PC-3 (cell line): ENCODE results near the gene LRRC8C. TPM values are rescaled to one million over a fixed set of nuclear protein-coding genes. Genes with fewer than 3 reads are reported as not detected.

ENCODE experiments used
- ATAC-seq: fragments of 200-7000 bp; cut with Tn5 transposase; 2 replicates; pipeline ENCODE4 v1.9.1; 2020; ENCODE audit warnings: mild to moderate bottlenecking, moderate library complexity
- BruUV-seq: library from RNA; stranded (reverse); fragments of 400-500 nt; replicated peaks from 2 replicates; lab custom pipeline; 2021; lab: Mats Ljungman, UMichigan
- CTCF ChIA-PET: fragments of 300-600 bp; sonication (Branson Sonifier 250); formaldehyde crosslinking; loops from one replicate; lab custom pipeline; 2022; ENCODE audit warnings: antibody characterized with exemption; lab: Charles Lee
- POLR2A ChIA-PET: fragments of 300-600 bp; sonication (Branson Sonifier 250); formaldehyde crosslinking; loops from one replicate; lab custom pipeline; 2022; ENCODE audit warnings: antibody characterized with exemption; ENCODE audit not compliant: unreplicated experiment; lab: Charles Lee
- DNase-seq: peaks from one replicate; pipeline ENCODE4 v3.0.0-alpha.2; 2015
- H2AFZ ChIP-seq: fragments of 300-600 bp; sonication (generic); 2 replicates; pipeline ENCODE4 v1.6.0; 2016; ENCODE audit warnings: antibody characterized with exemption, low read length
- H3F3A ChIP-seq: fragments of 300-600 bp; sonication (generic); one replicate; pipeline ENCODE4 v1.6.0; 2017; ENCODE audit warnings: antibody characterized with exemption, low read length, control low read depth, mild to moderate bottlenecking; ENCODE audit not compliant: unreplicated experiment
- H3K27ac ChIP-seq: fragments of 300-600 bp; sonication (generic); 2 replicates; pipeline ENCODE4 v1.5.1; 2016; ENCODE audit warnings: mild to moderate bottlenecking, low read length
- H3K27me3 ChIP-seq: fragments of 300-600 bp; sonication (generic); 2 replicates; pipeline ENCODE4 v1.6.1; 2016; ENCODE audit warnings: low read length, mixed read lengths
- H3K36me3 ChIP-seq: fragments of 300-600 bp; sonication (generic); 2 replicates; pipeline ENCODE4 v1.6.1; 2016; ENCODE audit warnings: low read depth, mixed run types, low read length, mixed read lengths
- H3K4me1 ChIP-seq: fragments of 300-600 bp; sonication (generic); 2 replicates; pipeline ENCODE4 v1.5.1; 2016; ENCODE audit warnings: low read length; ENCODE audit not compliant: insufficient read depth
- H3K4me2 ChIP-seq: fragments of 300-600 bp; sonication (generic); 2 replicates; pipeline ENCODE4 v1.6.0; 2016; ENCODE audit warnings: low read length
- H3K4me3 ChIP-seq: fragments of 300-600 bp; sonication (generic); 2 replicates; pipeline ENCODE4 v1.5.1; 2016; ENCODE audit warnings: mild to moderate bottlenecking, low read length, mixed read lengths
- H3K79me2 ChIP-seq: fragments of 300-600 bp; sonication (generic); 2 replicates; pipeline ENCODE4 v1.6.1; 2017; ENCODE audit warnings: low read length, mixed read lengths
- H3K9ac ChIP-seq: fragments of 300-600 bp; sonication (generic); 2 replicates; pipeline ENCODE4 v1.6.0; 2016; ENCODE audit warnings: mild to moderate bottlenecking, low read length
- H3K9me2 ChIP-seq: fragments of 300-600 bp; sonication (generic); replicated peaks from 2 replicates; pipeline ENCODE4 v1.6.1; 2016; ENCODE audit warnings: mixed run types, low read length, mixed read lengths
- H3K9me3 ChIP-seq: fragments of 300-600 bp; sonication (generic); 2 replicates; pipeline ENCODE4 v1.6.1; 2016; ENCODE audit warnings: low read length, mixed read lengths
- H4K20me1 ChIP-seq: fragments of 300-600 bp; sonication (generic); 2 replicates; pipeline ENCODE4 v1.6.1; 2016; ENCODE audit warnings: low read length, mixed read lengths
- CTCF ChIP-seq: fragments of 300-600 bp; sonication (generic); conservative IDR thresholded peaks from 2 replicates; pipeline ENCODE4 v1.5.1; 2017; ENCODE audit warnings: antibody characterized with exemption, low read depth, mild to moderate bottlenecking, low read length
- EZH2 ChIP-seq: fragments of 300-600 bp; sonication (generic); IDR thresholded peaks from one replicate; pipeline ENCODE4 v1.6.1; 2017; ENCODE audit warnings: antibody characterized with exemption, mild to moderate bottlenecking, low read length; ENCODE audit not compliant: unreplicated experiment
- EZH2phosphoT487 ChIP-seq: fragments of 300-600 bp; sonication (generic); IDR thresholded peaks from 2 replicates; pipeline ENCODE4 v1.6.1; 2018; ENCODE audit warnings: mild to moderate bottlenecking, antibody characterized with exemption, low read length, borderline replicate concordance
- intact Hi-C: fragments of 100-400 bp; cut with micrococcal nuclease; formaldehyde crosslinking; loops from 2 replicates; pipeline ENCODE4 v1.9.0; 2023
- total RNA-seq: library from RNA; depleted of rRNA; stranded (reverse); fragments of >200 nt; gene quantifications from 2 replicates; pipeline ENCODE4 v1.2.3, GENCODE V29; 2014

Gene LRRC8C
- total RNA-seq, 1 experiment from 2014 or later: 4.3 TPM

- H3K79me2 ChIP-seq: no peaks in the 10 kb centered on the region
- H3K36me3 ChIP-seq: no peaks in the 10 kb centered on the region
- no peak overlapping the region for H2AFZ ChIP-seq
- no peaks in the 10 kb centered on the region for H4K20me1 ChIP-seq
- no peaks in the 10 kb centered on the region for H3F3A ChIP-seq
- DNase-seq (no peak), ATAC-seq (no peak)
- H3K4me3 ChIP-seq: no peak overlapping the region
- BruUV-seq: no TSS peak
- H3K4me1 ChIP-seq: no peaks in the 10 kb centered on the region
- intact Hi-C loops: no loop called here
- ChIA-PET CTCF (no interaction called here), POLR2A (no interaction called here)
- H3K9me2 ChIP-seq: no peaks in the 10 kb centered on the region
- no peaks in the 10 kb centered on the region for H3K9me3 ChIP-seq
- H3K4me2 ChIP-seq: no peak overlapping the region
- no peaks in the 10 kb centered on the region for H3K27me3 ChIP-seq
- H3K9ac ChIP-seq: no peak overlapping the region
- TF ChIP-seq EZH2phosphoT487 (no peak), EZH2 (no peak), CTCF (no peak)
- no peak overlapping the region for H3K27ac ChIP-seq
Measured at GRCh38 chr1:89613928-89614327, 19.0 kb upstream of the LRRC8C start.

GRCh38 chr1:89615676-89616598 lies 17.0 kb upstream of the LRRC8C start:
- peak; percentile 68; the same call in 1 of the 2 replicates for ATAC-seq
- intact Hi-C loops: no loop called here
- H4K20me1 ChIP-seq: no peaks in the 10 kb centered on the region
- H3F3A ChIP-seq: no peaks in the 10 kb centered on the region
- POLR2A ChIA-PET: no interaction called here
- H3K4me2 ChIP-seq: no peak overlapping the region
- H3K79me2 ChIP-seq: no peaks in the 10 kb centered on the region
- no peak overlapping the region for H3K4me3 ChIP-seq
- CTCF ChIA-PET: no interaction called here
- H3K9me2 ChIP-seq: no peaks in the 10 kb centered on the region
- BruUV-seq: no TSS peak
- peak; percentile 37 for DNase-seq
- no peaks in the 10 kb centered on the region for H3K9me3 ChIP-seq
- no peak overlapping the region for H2AFZ ChIP-seq
- TF ChIP-seq EZH2 (no peak), CTCF (peak; percentile 70), EZH2phosphoT487 (no peak)
- H3K36me3 ChIP-seq: no peaks in the 10 kb centered on the region
- no peak overlapping the region for H3K27ac ChIP-seq
- no peaks in the 10 kb centered on the region for H3K27me3 ChIP-seq
- no peaks in the 10 kb centered on the region for H3K4me1 ChIP-seq
- no peak overlapping the region for H3K9ac ChIP-seq
